ENCODE data around the gene TBC1D5. TPM values are rescaled to one million over a fixed set of nuclear protein-coding genes. Genes with fewer than 3 reads are reported as not detected.

Gene TBC1D5
- total and polyA plus RNA-seq, 2 of the 4 experiments (the other 2 are of a cell fraction), result 16.4 to 57.0 TPM

Small RNAs within 50 kb of the gene (microRNA-seq; reads per million reads assigned to microRNA genes)
- gene AC104451.1 (ENCODE audit: insufficient read depth, insufficient read length) (not detected), gene RNU7-10P (ENCODE audit: insufficient read depth, insufficient read length) (not detected)

Small RNAs within 50 kb of the gene (small RNA-seq; reads per million reads assigned to genes)
- gene AC104451.1, result 0 reads per million in 5 experiments
- gene RNU7-10P, result 1.8 to 65.1 (median 3.8) reads per million in 5 experiments

Measured in IMR-90 (cell line).